ENCODE measurements around the gene XYLT1. TPM values are rescaled to one million over a fixed set of nuclear protein-coding genes. Genes with fewer than 3 reads are reported as not detected.

XYLT1 gene
- total and polyA plus RNA-seq, 2 of the 13 experiments (the other 11 are each of a cell fraction or from before 2014, with no cell fraction given) = not detected

DNA sequence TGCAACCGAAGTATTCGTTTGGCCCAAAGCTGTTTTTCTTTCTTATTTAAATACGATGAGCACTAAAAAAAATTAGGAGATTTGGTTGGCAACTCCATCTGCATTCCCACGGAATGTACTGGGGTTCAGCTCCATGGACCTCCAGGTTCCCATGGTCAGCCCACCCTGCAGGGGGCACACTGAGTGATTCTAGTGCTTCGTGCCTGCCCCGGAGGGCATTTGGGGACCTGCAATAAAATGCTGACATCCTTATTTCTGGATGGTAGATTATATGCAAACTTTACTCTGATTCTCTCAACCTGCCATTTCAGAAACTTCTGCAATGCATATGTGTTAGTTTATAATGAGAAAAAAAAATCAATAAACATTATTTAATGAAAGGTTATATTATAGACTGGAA, 339.4 kb downstream of the XYLT1 start:
- no peak overlapping the region for H3K9ac ChIP-seq (ENCODE audit: insufficient read depth, low read depth, low read length)
- WGBS (ENCODE audit: low lambda C conversion rate) = 35% methylated on average over 6 of the region's 6 CpGs
- TF ChIP-seq ATF7 (IDR thresholded peaks at IDR 0.05) (no peak), ATF7 (CRISPR knock-in tag; IDR thresholded peaks at IDR 0.05) (no peak), ZFP82 (CRISPR knock-in tag; IDR thresholded peaks at IDR 0.05; ENCODE audit: borderline replicate concordance) (no peak), HMGXB3 (CRISPR knock-in tag; IDR thresholded peaks at IDR 0.05; ENCODE audit: borderline replicate concordance) (no peak), STAT6 (CRISPR knock-in tag; IDR thresholded peaks at IDR 0.05; ENCODE audit: borderline replicate concordance) (no peak), MAFF (IDR thresholded peaks at IDR 0.05; ENCODE audit: low read depth, low read length) (peak; percentile 67), NFRKB (IDR thresholded peaks at IDR 0.05) (no peak), ZNF629 (CRISPR knock-in tag; conservative IDR thresholded peaks at IDR 0.05) (no peak), TOPORS (CRISPR knock-in tag; IDR thresholded peaks at IDR 0.05) (no peak), ZNF318 (CRISPR knock-in tag; IDR thresholded peaks at IDR 0.05) (no peak)

More for the DNA sequence above, 339.4 kb downstream of the XYLT1 start:
- DNase-seq (ENCODE audit: low spot score) (no peak), ATAC-seq (no peak), FAIRE-seq (no peak)
- H3K4me2 ChIP-seq (ENCODE audit: low read depth, low read length) = no peak overlapping the region
- no peaks in the 10 kb centered on the region for H4K20me1 ChIP-seq (ENCODE audit: insufficient read depth, low read length)
- H3K27ac ChIP-seq (ENCODE audit: extremely low read length, insufficient read depth, low read length) = no peak overlapping the region
- H3K27me3 ChIP-seq (ENCODE audit: control insufficient read depth in 1 of 2, insufficient read depth in 2 of 2, low read length in 2 of 2) = peaks cover 0 to 6% of the 10 kb centered on the region in 2 experiments; a peak in 1 of 5 replicates
- no peaks in the 10 kb centered on the region for H3K9me3 ChIP-seq (ENCODE audit: low read length)
- in situ Hi-C loops (cut with HindIII; ENCODE audit: extremely low pct_ligation_motif_present, low pct_unique_long_range_greater_than_20kb) = no loop called here
- H3K4me3 ChIP-seq (replicated peaks in 1 of 3; ENCODE audit: insufficient read depth in 1 of 3, low read depth in 2 of 3, low read length in 3 of 3) = no peak overlapping the region
- H3K4me1 ChIP-seq (ENCODE audit: insufficient read depth, low read length) = no peaks in the 10 kb centered on the region
- H2AFZ ChIP-seq (ENCODE audit: low read length) = no peak overlapping the region
- BruUV-seq (replicated peaks) = no TSS peak
- ChIA-PET CTCF (ENCODE audit: low intra/inter-chr PET ratio, low total read pairs) (no interaction called here), POLR2A (no interaction called here)
- no peaks in the 10 kb centered on the region for H3K36me3 ChIP-seq (replicated peaks in 1 of 2; ENCODE audit: control insufficient read depth in 1 of 2, insufficient read depth in 2 of 2, low read length in 2 of 2)
- intact Hi-C loops (cut with micrococcal nuclease; ENCODE audit: unreplicated experiment) = no loop called here
- H3K79me2 ChIP-seq (ENCODE audit: insufficient read depth, low read length) = no peaks in the 10 kb centered on the region

All from HepG2 (cell line).